Mesenchymal stem cell (in vitro differentiated cells and primary cell): Measurements from ENCODE around the gene RBM26.

Source experiments
- DNase-seq: peaks from one replicate; pipeline ENCODE4 v3.0.0-alpha.2; 2013
- H2AFZ ChIP-seq: one replicate; pipeline ENCODE4 v1.6.1; 2013; ENCODE audit warnings: low read depth, mild to moderate bottlenecking, control low read depth, inconsistent platforms, low read length, moderate library complexity
- H2AK5ac ChIP-seq: 2 replicates; pipeline ENCODE4 v1.6.1; 2013; ENCODE audit warnings: low read length, moderate library complexity, mild to moderate bottlenecking, inconsistent platforms; ENCODE audit not compliant: severe bottlenecking
- H2BK120ac ChIP-seq: one replicate; pipeline ENCODE4 v1.6.1; 2013; ENCODE audit warnings: low read depth, mild to moderate bottlenecking, inconsistent platforms, low read length, moderate library complexity
- H2BK12ac ChIP-seq, 2 experiments: one replicate each; pipeline ENCODE4 v1.6.1; 2013; ENCODE audit warnings: inconsistent platforms in 2 of 2, low read length in 2 of 2, mild to moderate bottlenecking in 2 of 2, moderate library complexity in 2 of 2, control low read depth in 1 of 2
- H2BK15ac ChIP-seq: one replicate; pipeline ENCODE4 v1.6.1; 2013; ENCODE audit warnings: mild to moderate bottlenecking, low read depth, inconsistent platforms; ENCODE audit not compliant: poor library complexity, severe bottlenecking
- H2BK5ac ChIP-seq: 2 replicates; pipeline ENCODE4 v1.6.1; 2013; ENCODE audit warnings: low read depth, mild to moderate bottlenecking, low read length, control low read depth, inconsistent platforms; ENCODE audit not compliant: poor library complexity, severe bottlenecking
- H3K14ac ChIP-seq, 2 experiments: one replicate each; pipeline ENCODE4 v1.6.1; 2013; ENCODE audit warnings: inconsistent platforms in 2 of 2, low read length in 2 of 2, control low read depth in 1 of 2, mild to moderate bottlenecking in 1 of 2, moderate library complexity in 1 of 2
- H3K18ac ChIP-seq, 2 experiments: one replicate each; pipeline ENCODE4 v1.6.1; 2013; ENCODE audit warnings: inconsistent platforms in 2 of 2, low read length in 2 of 2, control low read depth in 1 of 2, low read depth in 1 of 2, mild to moderate bottlenecking in 1 of 2
- H3K23ac ChIP-seq, 2 experiments: one replicate each; pipeline ENCODE4 v1.6.1; 2013; ENCODE audit warnings: inconsistent platforms in 2 of 2, low read length in 2 of 2, mild to moderate bottlenecking in 2 of 2, moderate library complexity in 2 of 2, control low read depth in 1 of 2
- H3K27ac ChIP-seq: 2 replicates; pipeline ENCODE4 v1.5.1; 2013; ENCODE audit warnings: mild to moderate bottlenecking, moderate library complexity, low read length, control low read depth, inconsistent platforms; ENCODE audit not compliant: poor library complexity, severe bottlenecking
- H3K27me3 ChIP-seq, 2 experiments: 2 replicates each; pipeline versions ENCODE4 v1.6.1 to v1.7.0; 2013; ENCODE audit warnings: low read length in 2 of 2, mild to moderate bottlenecking in 2 of 2, moderate library complexity in 2 of 2, control low read depth in 1 of 2, inconsistent platforms in 1 of 2; ENCODE audit not compliant: control insufficient read depth in 1 of 2, insufficient read depth in 1 of 2
- H3K36me3 ChIP-seq, 2 experiments: 2 replicates each; pipeline versions ENCODE4 v1.6.1 to v1.7.0; 2013; ENCODE audit warnings: low read length in 2 of 2, control low read depth in 1 of 2, inconsistent platforms in 1 of 2, low read depth in 1 of 2, mild to moderate bottlenecking in 1 of 2; ENCODE audit not compliant: insufficient read depth in 2 of 2, control insufficient read depth in 1 of 2
- H3K4ac ChIP-seq, 2 experiments: one replicate each; pipeline ENCODE4 v1.6.1; 2013; ENCODE audit warnings: inconsistent platforms in 2 of 2, low read length in 2 of 2, mild to moderate bottlenecking in 2 of 2, moderate library complexity in 2 of 2, control low read depth in 1 of 2, low read depth in 1 of 2
- H3K4me1 ChIP-seq: 2 replicates; pipeline ENCODE4 v1.6.1; 2013; ENCODE audit warnings: low read depth, low read length, control low read depth; ENCODE audit not compliant: control insufficient read depth, insufficient read depth
- H3K4me2 ChIP-seq: 2 replicates; pipeline ENCODE4 v1.6.1; 2013; ENCODE audit warnings: low read length, mild to moderate bottlenecking, inconsistent platforms; ENCODE audit not compliant: poor library complexity, severe bottlenecking
- H3K4me3 ChIP-seq, 2 experiments: 2 replicates each; pipeline versions ENCODE4 v1.5.1 to v1.7.0; 2013; ENCODE audit warnings: low read length in 2 of 2, mild to moderate bottlenecking in 2 of 2, control low read depth in 1 of 2, low read depth in 1 of 2; ENCODE audit not compliant: insufficient read depth in 1 of 2
- H3K79me1 ChIP-seq: replicated peaks from 2 replicates; pipeline ENCODE4 v1.6.1; 2013; ENCODE audit warnings: mild to moderate bottlenecking, control low read depth, low read length, inconsistent platforms; ENCODE audit not compliant: poor library complexity, severe bottlenecking
- H3K9ac ChIP-seq: 2 replicates; pipeline ENCODE4 v1.7.0; 2013; ENCODE audit warnings: mild to moderate bottlenecking, low read length, moderate library complexity
- H3K9me3 ChIP-seq: 2 replicates; pipeline ENCODE4 v1.7.0; 2013; ENCODE audit warnings: mild to moderate bottlenecking, low read length; ENCODE audit not compliant: control insufficient read depth
- H4K8ac ChIP-seq: one replicate; pipeline ENCODE4 v1.6.1; 2013; ENCODE audit warnings: inconsistent platforms, mild to moderate bottlenecking, low read length, moderate library complexity
- H4K91ac ChIP-seq: one replicate; pipeline ENCODE4 v1.6.1; 2013; ENCODE audit warnings: mild to moderate bottlenecking, low read length, inconsistent platforms
- WGBS: methylation state at CpG from one replicate; pipeline ENCODE4 v1.1.7; 2013; ENCODE audit warnings: mixed read lengths; 5-methylcytosine and 5-hydroxymethylcytosine counted together

Gene RBM26

DNA sequence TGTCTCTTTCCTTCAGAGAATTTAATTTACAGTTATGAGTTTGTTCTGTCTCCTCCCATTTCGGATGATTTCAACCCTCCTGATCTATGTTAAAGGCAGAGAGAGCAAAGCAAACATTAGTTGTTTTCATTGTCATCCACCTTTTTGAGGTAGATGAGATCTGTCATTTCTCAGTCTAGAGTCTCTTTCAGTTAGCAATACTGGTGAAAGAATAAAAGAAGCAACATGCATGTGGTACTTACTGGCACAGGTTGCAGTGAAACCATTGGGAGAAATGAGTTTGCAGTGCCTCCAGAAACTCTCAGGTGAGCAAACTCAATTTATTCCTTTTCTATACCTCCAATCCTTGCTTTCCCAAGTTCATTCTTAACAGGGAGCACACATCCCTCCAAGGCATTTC lies 99.4 kb downstream of the RBM26 start:
- H3K23ac ChIP-seq: no peak overlapping the region
- H3K4me3 ChIP-seq: no peak overlapping the region
- H3K4me1 ChIP-seq: peaks cover 3% of the 10 kb centered on the region
- H3K4me2 ChIP-seq: no peak overlapping the region
- H4K91ac ChIP-seq: no peak overlapping the region
- H3K4ac ChIP-seq: no peak overlapping the region
- DNase-seq: no peak
- no peaks in the 10 kb centered on the region for H3K36me3 ChIP-seq
- H2AFZ ChIP-seq: no peak overlapping the region
- no peak overlapping the region for H2BK5ac ChIP-seq
- no CpG with 5 or more reads among the region's 1 CpG for WGBS
- no peak overlapping the region for H3K18ac ChIP-seq
- H3K27ac ChIP-seq: no peak overlapping the region
- H2BK15ac ChIP-seq: no peak overlapping the region
- H3K9me3 ChIP-seq: no peaks in the 10 kb centered on the region
- no peak overlapping the region for H2BK12ac ChIP-seq
- no peak overlapping the region for H4K8ac ChIP-seq
- no peaks in the 10 kb centered on the region for H3K27me3 ChIP-seq
- H3K79me1 ChIP-seq: no peaks in the 10 kb centered on the region
- no peak overlapping the region for H3K14ac ChIP-seq
- H2AK5ac ChIP-seq: no peak overlapping the region
- no peak overlapping the region for H2BK120ac ChIP-seq
- no peak overlapping the region for H3K9ac ChIP-seq

DNA sequence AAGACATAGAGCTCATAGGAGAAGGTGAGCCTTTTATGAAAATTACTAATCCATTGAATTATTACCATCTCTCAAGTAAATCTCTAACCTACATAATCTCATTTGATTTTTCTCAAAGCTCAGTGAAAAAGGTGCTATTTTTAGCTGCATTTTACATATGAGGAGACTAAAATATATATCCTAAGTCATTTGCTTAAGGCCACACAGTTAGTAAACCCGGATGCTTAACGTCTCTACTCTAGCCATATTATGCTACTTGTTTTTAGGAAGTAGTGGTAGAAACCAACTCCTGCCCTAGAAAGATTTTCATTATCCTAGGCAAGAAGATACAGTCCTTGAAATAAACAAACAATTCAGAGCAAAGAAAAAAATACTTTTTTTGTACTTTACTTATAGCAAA lies 108.9 kb downstream of the RBM26 start:
- Histone ChIP-seq H2BK12ac (no peak overlapping the region), H2AFZ (no peak overlapping the region), H4K91ac (no peak overlapping the region), H3K23ac (no peak overlapping the region), H3K79me1 (no peaks in the 10 kb centered on the region), H3K18ac (no peak overlapping the region), H2AK5ac (no peak overlapping the region), H3K14ac (no peak overlapping the region), H2BK5ac (no peak overlapping the region), H3K9ac (no peak overlapping the region), H2BK120ac (no peak overlapping the region), H3K4me1 (no peaks in the 10 kb centered on the region), H3K27ac (no peak overlapping the region), H3K36me3 (no peaks in the 10 kb centered on the region), H2BK15ac (no peak overlapping the region), H3K27me3 (peaks cover 3 to 4% of the 10 kb centered on the region in 2 experiments), H4K8ac (no peak overlapping the region), H3K4me2 (no peak overlapping the region), H3K4ac (no peak overlapping the region), H3K4me3 (no peak overlapping the region), H3K9me3 (no peaks in the 10 kb centered on the region)
- no CpG with 5 or more reads among the region's 2 CpGs for WGBS
- DNase-seq: no peak

DNA sequence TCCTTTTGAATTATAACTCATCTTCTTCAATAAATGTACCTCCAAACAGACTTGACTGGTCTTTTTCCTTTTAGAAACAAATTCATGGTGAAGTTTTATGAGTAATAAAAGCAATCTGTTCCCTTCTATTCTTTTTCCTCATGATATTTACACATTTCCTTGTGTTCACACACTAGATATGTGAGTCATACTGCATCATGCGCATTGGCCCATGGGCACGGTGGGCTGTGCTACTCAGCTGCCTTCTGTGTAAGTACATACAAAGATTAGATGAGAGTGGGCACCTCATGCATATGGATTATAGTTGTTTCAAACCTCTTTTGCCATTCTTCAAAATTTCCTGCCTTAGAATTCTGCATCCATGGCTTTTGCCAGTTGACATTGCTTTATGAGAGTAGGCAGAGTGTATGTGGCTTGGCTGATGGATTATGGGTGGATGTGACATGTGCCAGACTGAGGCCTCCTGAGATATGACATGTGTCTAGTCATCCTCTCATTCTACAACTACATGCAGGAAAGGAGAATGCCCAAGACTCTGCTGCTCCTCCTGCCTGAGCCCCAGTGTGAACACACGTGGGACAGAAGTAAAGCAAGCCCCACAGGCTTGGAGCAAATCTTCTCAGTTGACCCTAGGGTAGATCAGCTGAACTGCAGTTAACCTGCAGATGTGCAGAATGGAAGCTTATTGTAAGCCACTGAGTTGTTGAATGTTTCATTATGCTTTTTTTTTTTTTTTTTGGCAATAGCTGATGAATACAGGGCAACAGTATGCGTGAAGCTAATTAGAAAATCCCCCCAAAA lies 109.9 kb downstream of the RBM26 start:
- H2BK12ac ChIP-seq: no peak overlapping the region
- no peak overlapping the region for H3K9ac ChIP-seq
- 86% methylated on average over 3 of the region's 4 CpGs for WGBS

DNA sequence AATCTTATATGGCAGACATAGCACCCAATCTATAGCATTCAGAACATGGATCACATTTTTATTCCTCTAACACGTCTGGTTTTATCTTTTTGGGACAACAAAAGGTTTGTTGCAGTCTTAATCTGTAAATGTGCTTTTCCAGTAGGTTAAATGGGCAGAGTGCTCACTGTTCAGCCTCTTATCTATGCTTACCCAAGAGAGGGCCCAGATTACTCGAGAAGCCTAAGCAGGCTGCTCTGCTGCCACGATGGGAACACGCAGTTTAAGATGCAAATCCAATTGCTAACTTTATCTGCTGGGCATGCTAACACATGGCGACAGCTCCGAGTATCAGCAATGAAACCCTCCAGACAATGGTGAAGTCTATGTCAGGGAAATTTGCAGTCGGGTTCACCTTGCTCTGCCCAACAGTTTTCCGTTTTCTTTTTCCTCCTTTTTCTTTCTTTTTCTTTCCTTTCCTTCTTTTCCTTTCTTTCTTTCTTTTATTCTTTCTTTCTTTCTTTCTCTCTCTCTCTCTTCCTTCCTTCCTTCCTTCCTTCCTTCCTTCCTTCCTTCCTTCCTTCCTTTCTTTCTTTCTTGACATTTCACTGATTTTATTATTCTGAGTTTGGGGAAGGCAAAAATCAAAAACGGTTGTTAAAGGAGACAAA lies 115.3 kb downstream of the RBM26 start:
- no peak overlapping the region for H3K4ac ChIP-seq
- WGBS: 81% methylated on average over 8 of the region's 9 CpGs
- no peak overlapping the region for H3K4me3 ChIP-seq
- H2BK120ac ChIP-seq: no peak overlapping the region
- no peaks in the 10 kb centered on the region for H3K27me3 ChIP-seq
- no peaks in the 10 kb centered on the region for H3K79me1 ChIP-seq
- no peak for DNase-seq
- H4K91ac ChIP-seq: no peak overlapping the region
- H3K18ac ChIP-seq: no peak overlapping the region
- H2BK12ac ChIP-seq: no peak overlapping the region
- peaks cover 2% of the 10 kb centered on the region for H3K4me1 ChIP-seq
- no peaks in the 10 kb centered on the region for H3K36me3 ChIP-seq
- H4K8ac ChIP-seq: no peak overlapping the region
- no peak overlapping the region for H2BK15ac ChIP-seq
- no peak overlapping the region for H3K9ac ChIP-seq
- H2AFZ ChIP-seq: no peak overlapping the region
- no peak overlapping the region for H3K4me2 ChIP-seq
- H3K27ac ChIP-seq: no peak overlapping the region
- H3K9me3 ChIP-seq: no peaks in the 10 kb centered on the region
- H3K14ac ChIP-seq: no peak overlapping the region
- no peak overlapping the region for H3K23ac ChIP-seq
- H2AK5ac ChIP-seq: no peak overlapping the region
- no peak overlapping the region for H2BK5ac ChIP-seq

More for the DNA sequence above, 109.9 kb downstream of the RBM26 start:
- Histone ChIP-seq H3K14ac (no peak overlapping the region), H4K8ac (no peak overlapping the region), H2BK5ac (no peak overlapping the region), H3K4me3 (no peak overlapping the region), H3K27ac (no peak overlapping the region), H3K36me3 (no peaks in the 10 kb centered on the region), H2AK5ac (no peak overlapping the region), H3K4me1 (no peaks in the 10 kb centered on the region), H4K91ac (no peak overlapping the region), H2BK15ac (no peak overlapping the region), H3K23ac (no peak overlapping the region), H3K4ac (no peak overlapping the region), H2BK120ac (no peak overlapping the region), H2AFZ (no peak overlapping the region), H3K18ac (no peak overlapping the region), H3K4me2 (no peak overlapping the region), H3K9me3 (no peaks in the 10 kb centered on the region), H3K79me1 (no peaks in the 10 kb centered on the region), H3K27me3 (peaks cover 3 to 4% of the 10 kb centered on the region in 2 experiments)
- no peak for DNase-seq
